ENCODE measurements around the gene EIF1AX. TPM values are rescaled to one million over a fixed set of nuclear protein-coding genes. Genes with fewer than 3 reads are reported as not detected.

The EIF1AX gene
- total RNA-seq, 1 donor from 2014 or later, result 56.3 TPM

GRCh38 chrX:20151689-20152088 is 10.1 kb upstream of the EIF1AX start:
- H3K27me3 Mint-ChIP-seq (ENCODE audit: unreplicated experiment), result no peaks in the 10 kb centered on the region
- peaks cover 24% of the 10 kb centered on the region for H3K36me3 Mint-ChIP-seq (ENCODE audit: low read depth, unreplicated experiment)
- no peaks in the 10 kb centered on the region for H3K9me3 Mint-ChIP-seq (ENCODE audit: unreplicated experiment)
- H3K27ac Mint-ChIP-seq (ENCODE audit: unreplicated experiment), result no peak overlapping the region
- DNase-seq (ENCODE audit: low spot score), result no peak
- no peak for TF ChIP-seq CTCF (IDR thresholded peaks at IDR 0.05; ENCODE audit: unreplicated experiment)
- H3K4me3 Mint-ChIP-seq (ENCODE audit: unreplicated experiment), result no peak overlapping the region
- no peaks in the 10 kb centered on the region for H3K4me1 Mint-ChIP-seq (ENCODE audit: unreplicated experiment)

- no peaks in the 10 kb centered on the region for H3K27me3 Mint-ChIP-seq (ENCODE audit: unreplicated experiment)
- DNase-seq (ENCODE audit: low spot score), result no peak
- H3K9me3 Mint-ChIP-seq (ENCODE audit: unreplicated experiment), result no peaks in the 10 kb centered on the region
- no peak for TF ChIP-seq CTCF (IDR thresholded peaks at IDR 0.05; ENCODE audit: unreplicated experiment)
- H3K27ac Mint-ChIP-seq (ENCODE audit: unreplicated experiment), result no peak overlapping the region
- peaks cover 11% of the 10 kb centered on the region for H3K36me3 Mint-ChIP-seq (ENCODE audit: low read depth, unreplicated experiment)
- no peak overlapping the region for H3K4me3 Mint-ChIP-seq (ENCODE audit: unreplicated experiment)
- H3K4me1 Mint-ChIP-seq (ENCODE audit: unreplicated experiment), result no peaks in the 10 kb centered on the region
Measured at GRCh38 chrX:20149326-20149725, 7.7 kb upstream of the EIF1AX start.

- Mint-ChIP-seq H3K27me3 (ENCODE audit: unreplicated experiment) (peaks cover 3% of the 10 kb centered on the region), H3K4me3 (ENCODE audit: unreplicated experiment) (no peak overlapping the region)
- TF ChIP-seq CTCF (IDR thresholded peaks at IDR 0.05; ENCODE audit: unreplicated experiment), result no peak
Measured at GRCh38 chrX:20147561-20147960, 5.9 kb upstream of the EIF1AX start.

GRCh38 chrX:20144491-20144890 is 2.9 kb upstream of the EIF1AX start:
- no peaks in the 10 kb centered on the region for H3K9me3 Mint-ChIP-seq (ENCODE audit: unreplicated experiment)
- H3K36me3 Mint-ChIP-seq (ENCODE audit: low read depth, unreplicated experiment), result no peaks in the 10 kb centered on the region
- H3K4me1 Mint-ChIP-seq (ENCODE audit: unreplicated experiment), result peaks cover 4% of the 10 kb centered on the region
- peaks cover 3% of the 10 kb centered on the region for H3K27me3 Mint-ChIP-seq (ENCODE audit: unreplicated experiment)
- DNase-seq (ENCODE audit: low spot score), result no peak
- no peak overlapping the region for H3K27ac Mint-ChIP-seq (ENCODE audit: unreplicated experiment)
- H3K4me3 Mint-ChIP-seq (ENCODE audit: unreplicated experiment), result no peak overlapping the region
- no peak for TF ChIP-seq CTCF (IDR thresholded peaks at IDR 0.05; ENCODE audit: unreplicated experiment)

More at GRCh38 chrX:20147561-20147960, 5.9 kb upstream of the EIF1AX start:
- Mint-ChIP-seq H3K36me3 (ENCODE audit: low read depth, unreplicated experiment) (peaks cover 8% of the 10 kb centered on the region), H3K27ac (ENCODE audit: unreplicated experiment) (no peak overlapping the region), H3K9me3 (ENCODE audit: unreplicated experiment) (no peaks in the 10 kb centered on the region), H3K4me1 (ENCODE audit: unreplicated experiment) (no peaks in the 10 kb centered on the region)
- no peak for DNase-seq (ENCODE audit: low spot score)

GRCh38 chrX:20143561-20143960 is 1.9 kb upstream of the EIF1AX start:
- DNase-seq (ENCODE audit: low spot score), result peak; percentile 3

More at GRCh38 chrX:20143561-20143960, 1.9 kb upstream of the EIF1AX start:
- no peak for TF ChIP-seq CTCF (IDR thresholded peaks at IDR 0.05; ENCODE audit: unreplicated experiment)
- Mint-ChIP-seq H3K4me3 (ENCODE audit: unreplicated experiment) (no peak overlapping the region), H3K36me3 (ENCODE audit: low read depth, unreplicated experiment) (no peaks in the 10 kb centered on the region), H3K27ac (ENCODE audit: unreplicated experiment) (no peak overlapping the region), H3K27me3 (ENCODE audit: unreplicated experiment) (peaks cover 3% of the 10 kb centered on the region), H3K9me3 (ENCODE audit: unreplicated experiment) (no peaks in the 10 kb centered on the region), H3K4me1 (ENCODE audit: unreplicated experiment) (peaks cover 4% of the 10 kb centered on the region)
